ENCODE measurements around the gene PRKCA. TPM values are rescaled to one million over a fixed set of nuclear protein-coding genes. Genes with fewer than 3 reads are reported as not detected.

The PRKCA gene
- total and polyA plus RNA-seq, 10 of the 15 experiments (the other 5 are each of a cell fraction or from before 2014, with no cell fraction given) = 0.11 to 14.6 (median 0.72) TPM

DNA sequence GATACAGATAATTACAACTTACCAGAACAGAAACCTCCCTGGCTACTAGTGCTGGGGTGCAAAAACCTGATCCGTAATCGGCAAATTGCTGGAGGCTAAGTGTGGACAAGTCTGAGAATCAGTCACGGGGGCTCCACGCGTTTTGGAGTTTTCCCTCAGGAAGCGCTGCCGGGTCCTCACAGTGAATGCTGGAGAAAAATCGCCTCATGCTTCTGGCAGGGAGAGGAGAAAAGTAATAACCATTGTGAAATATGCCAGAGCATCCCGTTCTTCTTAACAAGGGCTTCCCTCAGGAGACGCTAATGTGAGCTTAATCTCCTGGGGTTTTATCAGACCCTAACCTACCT, 453.5 kb downstream of the PRKCA start (continued):
- TF ChIP-seq, protein P1, sequence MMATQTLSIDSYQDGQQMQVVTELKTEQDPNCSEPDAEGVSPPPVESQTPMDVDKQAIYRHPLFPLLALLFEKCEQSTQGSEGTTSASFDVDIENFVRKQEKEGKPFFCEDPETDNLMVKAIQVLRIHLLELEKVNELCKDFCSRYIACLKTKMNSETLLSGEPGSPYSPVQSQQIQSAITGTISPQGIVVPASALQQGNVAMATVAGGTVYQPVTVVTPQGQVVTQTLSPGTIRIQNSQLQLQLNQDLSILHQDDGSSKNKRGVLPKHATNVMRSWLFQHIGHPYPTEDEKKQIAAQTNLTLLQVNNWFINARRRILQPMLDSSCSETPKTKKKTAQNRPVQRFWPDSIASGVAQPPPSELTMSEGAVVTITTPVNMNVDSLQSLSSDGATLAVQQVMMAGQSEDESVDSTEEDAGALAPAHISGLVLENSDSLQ (IDR thresholded peaks at IDR 0.05) = no peak
- TF ChIP-seq, protein P2, sequence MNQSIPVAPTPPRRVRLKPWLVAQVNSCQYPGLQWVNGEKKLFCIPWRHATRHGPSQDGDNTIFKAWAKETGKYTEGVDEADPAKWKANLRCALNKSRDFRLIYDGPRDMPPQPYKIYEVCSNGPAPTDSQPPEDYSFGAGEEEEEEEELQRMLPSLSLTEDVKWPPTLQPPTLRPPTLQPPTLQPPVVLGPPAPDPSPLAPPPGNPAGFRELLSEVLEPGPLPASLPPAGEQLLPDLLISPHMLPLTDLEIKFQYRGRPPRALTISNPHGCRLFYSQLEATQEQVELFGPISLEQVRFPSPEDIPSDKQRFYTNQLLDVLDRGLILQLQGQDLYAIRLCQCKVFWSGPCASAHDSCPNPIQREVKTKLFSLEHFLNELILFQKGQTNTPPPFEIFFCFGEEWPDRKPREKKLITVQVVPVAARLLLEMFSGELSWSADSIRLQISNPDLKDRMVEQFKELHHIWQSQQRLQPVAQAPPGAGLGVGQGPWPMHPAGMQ (IDR thresholded peaks at IDR 0.05; ENCODE audit: borderline replicate concordance) = no peak
- no peak for TF ChIP-seq HDAC2 (IDR thresholded peaks at IDR 0.05)

DNA sequence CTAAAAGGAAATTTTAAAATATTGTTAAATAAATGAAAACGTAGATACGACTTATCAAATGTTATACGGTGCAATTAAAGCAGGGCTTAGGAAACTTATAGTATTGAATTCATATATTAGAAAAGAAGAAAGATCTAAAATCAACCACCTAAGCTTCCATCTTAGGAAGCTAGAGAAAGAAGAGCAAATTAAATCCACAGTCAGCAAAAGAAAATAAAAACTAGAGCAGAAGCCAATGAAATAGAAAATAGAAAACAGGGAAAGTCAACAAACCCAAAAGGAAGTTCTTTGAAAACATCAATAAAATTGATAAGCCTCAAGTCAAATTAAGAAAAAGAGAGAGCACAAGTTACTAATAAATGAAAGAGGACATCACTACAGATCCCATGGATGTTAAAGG, 457.9 kb downstream of the PRKCA start:
- no peaks in the 10 kb centered on the region for H3K4me1 ChIP-seq (ENCODE audit: control insufficient read depth, insufficient read depth, low read length)
- RAD21 ChIA-PET (ENCODE audit: unreplicated experiment) = no interaction called here
- no peaks in the 10 kb centered on the region for H3K9me3 ChIP-seq (replicated peaks; ENCODE audit: control insufficient read depth, insufficient read depth, low read length)
- POLR2A ChIA-PET = no interaction called here
- no peak for ATAC-seq
- in situ Hi-C loops (cut with MboI) = no loop called here
- H3K27me3 ChIP-seq (replicated peaks in 1 of 2; ENCODE audit: control insufficient read depth in 2 of 2, insufficient read depth in 2 of 2, low read length in 1 of 2) = no peaks in the 10 kb centered on the region
- H2AFZ ChIP-seq (ENCODE audit: control insufficient read depth, low read depth, low read length) = no peak overlapping the region
- DNase-seq (ENCODE audit: low read depth, low spot score) = no peak
- H3K4me3 ChIP-seq = no peak overlapping the region
- H4K20me1 ChIP-seq (ENCODE audit: control insufficient read depth, insufficient read depth) = no peaks in the 10 kb centered on the region
- SMC1A ChIA-PET (ENCODE audit: uncharacterized antibody, unreplicated experiment) = interaction anchor here (1.0 to 1.1 kb wide), 2 partner anchors 26 to 31 kb away, joined by 3 read pairs; no protein-coding TSS in a partner anchor
- no peak overlapping the region for H3K9ac ChIP-seq (ENCODE audit: control insufficient read depth, insufficient read depth, low read length)
- intact Hi-C loops (cut with micrococcal nuclease; ENCODE audit: unreplicated experiment) = no loop called here
- H3K36me3 ChIP-seq (ENCODE audit: control insufficient read depth in 2 of 2, insufficient read depth in 2 of 2, low read length in 1 of 2) = no peaks in the 10 kb centered on the region
- WGBS (ENCODE audit: insufficient coverage, insufficient replicate concordance, low lambda C conversion rate, missing lambda C conversion rate) = 84% methylated on average over 3 of the region's 3 CpGs
- no peak for FAIRE-seq
- CTCF ChIA-PET = interaction anchor here (1.1 kb wide), 1 partner anchor 19 kb away, joined by 3 read pairs; no protein-coding TSS in a partner anchor
- no TSS peak for BruUV-seq (replicated peaks)
- no peak overlapping the region for H3K27ac ChIP-seq (ENCODE audit: control insufficient read depth, insufficient read depth)
- TF ChIP-seq, protein P3, sequence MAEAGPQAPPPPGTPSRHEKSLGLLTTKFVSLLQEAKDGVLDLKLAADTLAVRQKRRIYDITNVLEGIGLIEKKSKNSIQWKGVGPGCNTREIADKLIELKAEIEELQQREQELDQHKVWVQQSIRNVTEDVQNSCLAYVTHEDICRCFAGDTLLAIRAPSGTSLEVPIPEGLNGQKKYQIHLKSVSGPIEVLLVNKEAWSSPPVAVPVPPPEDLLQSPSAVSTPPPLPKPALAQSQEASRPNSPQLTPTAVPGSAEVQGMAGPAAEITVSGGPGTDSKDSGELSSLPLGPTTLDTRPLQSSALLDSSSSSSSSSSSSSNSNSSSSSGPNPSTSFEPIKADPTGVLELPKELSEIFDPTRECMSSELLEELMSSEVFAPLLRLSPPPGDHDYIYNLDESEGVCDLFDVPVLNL (IDR thresholded peaks at IDR 0.05; ENCODE audit: low read depth, low read length) = no peak
- no peak for TF ChIP-seq IRF4 (IDR thresholded peaks at IDR 0.05; ENCODE audit: low read depth, low read length)
- TF ChIP-seq, protein P4, sequence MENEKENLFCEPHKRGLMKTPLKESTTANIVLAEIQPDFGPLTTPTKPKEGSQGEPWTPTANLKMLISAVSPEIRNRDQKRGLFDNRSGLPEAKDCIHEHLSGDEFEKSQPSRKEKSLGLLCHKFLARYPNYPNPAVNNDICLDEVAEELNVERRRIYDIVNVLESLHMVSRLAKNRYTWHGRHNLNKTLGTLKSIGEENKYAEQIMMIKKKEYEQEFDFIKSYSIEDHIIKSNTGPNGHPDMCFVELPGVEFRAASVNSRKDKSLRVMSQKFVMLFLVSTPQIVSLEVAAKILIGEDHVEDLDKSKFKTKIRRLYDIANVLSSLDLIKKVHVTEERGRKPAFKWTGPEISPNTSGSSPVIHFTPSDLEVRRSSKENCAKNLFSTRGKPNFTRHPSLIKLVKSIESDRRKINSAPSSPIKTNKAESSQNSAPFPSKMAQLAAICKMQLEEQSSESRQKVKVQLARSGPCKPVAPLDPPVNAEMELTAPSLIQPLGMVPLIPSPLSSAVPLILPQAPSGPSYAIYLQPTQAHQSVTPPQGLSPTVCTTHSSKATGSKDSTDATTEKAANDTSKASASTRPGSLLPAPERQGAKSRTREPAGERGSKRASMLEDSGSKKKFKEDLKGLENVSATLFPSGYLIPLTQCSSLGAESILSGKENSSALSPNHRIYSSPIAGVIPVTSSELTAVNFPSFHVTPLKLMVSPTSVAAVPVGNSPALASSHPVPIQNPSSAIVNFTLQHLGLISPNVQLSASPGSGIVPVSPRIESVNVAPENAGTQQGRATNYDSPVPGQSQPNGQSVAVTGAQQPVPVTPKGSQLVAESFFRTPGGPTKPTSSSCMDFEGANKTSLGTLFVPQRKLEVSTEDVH (IDR thresholded peaks at IDR 0.05; ENCODE audit: low read depth, partially characterized antibody) = no peak
- no peak for TF ChIP-seq ZSCAN29 (IDR thresholded peaks at IDR 0.05)
- no peak for TF ChIP-seq TCF12 (IDR thresholded peaks at IDR 0.05; ENCODE audit: low read depth, low read length)
- TF ChIP-seq CHD2 (IDR thresholded peaks at IDR 0.05; ENCODE audit: borderline replicate concordance, low read depth, low read length) = no peak
- TF ChIP-seq ASH2L (IDR thresholded peaks at IDR 0.05; ENCODE audit: borderline replicate concordance, low read depth) = no peak
- TF ChIP-seq DPF2 (IDR thresholded peaks at IDR 0.05) = no peak
- TF ChIP-seq NFIC (IDR thresholded peaks at IDR 0.05; ENCODE audit: low read depth, low read length) = no peak
- TF ChIP-seq, protein P2 (IDR thresholded peaks at IDR 0.05; ENCODE audit: borderline replicate concordance) = no peak
- no peak for TF ChIP-seq EZH2 (IDR thresholded peaks at IDR 0.05; ENCODE audit: borderline replicate concordance, control insufficient read depth, low read depth, low read length)
- TF ChIP-seq TCF7 (IDR thresholded peaks at IDR 0.05; ENCODE audit: borderline replicate concordance) = no peak
- TF ChIP-seq SUZ12 (IDR thresholded peaks at IDR 0.05; ENCODE audit: unreplicated experiment) = no peak
- no peak for TF ChIP-seq ZNF207 (IDR thresholded peaks at IDR 0.05; ENCODE audit: borderline replicate concordance)
- no peak overlapping the region for H3K4me2 ChIP-seq (ENCODE audit: control insufficient read depth, insufficient read depth)
- no peaks in the 10 kb centered on the region for H3K79me2 ChIP-seq (ENCODE audit: control insufficient read depth, insufficient read depth, low read length)

Data from GM12878 (cell line).